Neural crest cell (in vitro differentiated cells): ENCODE data around the gene ERC2. TPM values are rescaled to one million over a fixed set of nuclear protein-coding genes. Genes with fewer than 3 reads are reported as not detected.

ENCODE experiments used
- DNase-seq: peaks from one replicate; pipeline ENCODE4 v3.0.0; 2021; ENCODE audit warnings: low read depth, mixed read lengths, low spot score
- H3K27ac Mint-ChIP-seq: one replicate; pipeline ENCODE4 v1.8.0; 2021; ENCODE audit warnings: mild to moderate bottlenecking, mixed read lengths; ENCODE audit not compliant: unreplicated experiment
- H3K27me3 Mint-ChIP-seq: 2 replicates; pipeline ENCODE4 v1.8.0; 2021; ENCODE audit warnings: low read depth, mild to moderate bottlenecking, mixed read lengths
- H3K36me3 Mint-ChIP-seq: 2 replicates; pipeline ENCODE4 v1.8.0; 2021; ENCODE audit warnings: low read depth, mild to moderate bottlenecking, mixed read lengths
- H3K4me1 Mint-ChIP-seq: 2 replicates; pipeline ENCODE4 v1.8.0; 2021; ENCODE audit warnings: mixed read lengths
- H3K4me3 Mint-ChIP-seq: one replicate; pipeline ENCODE4 v1.8.0; 2021; ENCODE audit warnings: mild to moderate bottlenecking, mixed read lengths
- H3K9me3 Mint-ChIP-seq: 2 replicates; pipeline ENCODE4 v1.8.0; 2021; ENCODE audit warnings: mixed read lengths
- CTCF ChIP-seq: fragments of 200-600 bp; sonication (generic); conservative IDR thresholded peaks from 2 replicates; pipeline ENCODE4 v1.5.0; 2021; ENCODE audit warnings: antibody characterized with exemption, mild to moderate bottlenecking
- total RNA-seq: library from RNA; stranded (reverse); gene quantifications from 2 replicates; pipeline ENCODE4 v1.2.1, GENCODE V29; 2021

ERC2 gene
- total RNA-seq, 1 donor from 2014 or later = 13.5 TPM

- TF ChIP-seq CTCF = no peak
- Mint-ChIP-seq H3K9me3 (peaks cover 4% of the 10 kb centered on the region), H3K4me1 (peaks cover 4% of the 10 kb centered on the region), H3K4me3 (no peak overlapping the region), H3K27ac (no peak overlapping the region), H3K27me3 (no peaks in the 10 kb centered on the region), H3K36me3 (peaks cover 17% of the 10 kb centered on the region)
- no peak for DNase-seq
These were observed 173.1 kb downstream of the ERC2 start for GRCh38 chr3:56295161-56295560.

- Mint-ChIP-seq H3K27ac (no peak overlapping the region), H3K4me1 (peaks cover 4% of the 10 kb centered on the region), H3K27me3 (no peaks in the 10 kb centered on the region), H3K36me3 (peaks cover 17% of the 10 kb centered on the region), H3K4me3 (no peak overlapping the region), H3K9me3 (peaks cover 4% of the 10 kb centered on the region)
- no peak for DNase-seq
- TF ChIP-seq CTCF = no peak
These were observed 174.0 kb downstream of the ERC2 start for GRCh38 chr3:56294286-56294685.

GRCh38 chr3:56291953-56292352 is 176.3 kb downstream of the ERC2 start:
- TF ChIP-seq CTCF = no peak
- H3K4me1 Mint-ChIP-seq = peaks cover 4% of the 10 kb centered on the region
- no peaks in the 10 kb centered on the region for H3K9me3 Mint-ChIP-seq

GRCh38 chr3:56291244-56291680 is 177.0 kb downstream of the ERC2 start:
- Mint-ChIP-seq H3K27ac (no peak overlapping the region), H3K36me3 (peaks cover 13% of the 10 kb centered on the region), H3K27me3 (no peaks in the 10 kb centered on the region), H3K4me3 (no peak overlapping the region), H3K4me1 (peaks cover 2% of the 10 kb centered on the region), H3K9me3 (no peaks in the 10 kb centered on the region)
- DNase-seq = no peak
- TF ChIP-seq CTCF = no peak

More at GRCh38 chr3:56291953-56292352, 176.3 kb downstream of the ERC2 start:
- Mint-ChIP-seq H3K27ac (no peak overlapping the region), H3K27me3 (no peaks in the 10 kb centered on the region), H3K36me3 (peaks cover 14% of the 10 kb centered on the region), H3K4me3 (no peak overlapping the region)
- DNase-seq = no peak

- Mint-ChIP-seq H3K4me3 (no peak overlapping the region), H3K27me3 (no peaks in the 10 kb centered on the region), H3K4me1 (peaks cover 3% of the 10 kb centered on the region), H3K27ac (no peak overlapping the region), H3K9me3 (no peaks in the 10 kb centered on the region), H3K36me3 (peaks cover 9% of the 10 kb centered on the region)
- no peak for TF ChIP-seq CTCF
- DNase-seq = no peak
These were observed 177.9 kb downstream of the ERC2 start for GRCh38 chr3:56290374-56290773.

GRCh38 chr3:56288258-56288657 is 180.0 kb downstream of the ERC2 start:
- no peaks in the 10 kb centered on the region for H3K27me3 Mint-ChIP-seq
- peaks cover 10% of the 10 kb centered on the region for H3K4me1 Mint-ChIP-seq
- no peak for DNase-seq
- H3K27ac Mint-ChIP-seq = no peak overlapping the region
- TF ChIP-seq CTCF = no peak
- peaks cover 3% of the 10 kb centered on the region for H3K9me3 Mint-ChIP-seq
- H3K4me3 Mint-ChIP-seq = no peak overlapping the region
- H3K36me3 Mint-ChIP-seq = peaks cover 5% of the 10 kb centered on the region
